CD14-positive monocyte (primary cell): ENCODE data around the gene TBC1D7. TPM values are rescaled to one million over a fixed set of nuclear protein-coding genes. Genes with fewer than 3 reads are reported as not detected.

Experiments
- DNase-seq, 3 donors: peaks; one replicate each; pipeline ENCODE4 v3.0.0-alpha.2; 2011 to 2022
- H2AFZ ChIP-seq: 2 replicates; pipeline ENCODE4 v1.6.0; 2012; ENCODE audit warnings: mild to moderate bottlenecking, low read depth, low read length, inconsistent platforms; ENCODE audit not compliant: insufficient read depth, poor library complexity, severe bottlenecking
- H3K27ac ChIP-seq, 2 donors: 1 replicate in 1 of 2; 2 replicates in 1 of 2; pipeline ENCODE4 v1.5.1; 2012 to 2013; ENCODE audit warnings: low read length in 2 of 2, control low read depth in 1 of 2, inconsistent platforms in 1 of 2, low read depth in 1 of 2, mild to moderate bottlenecking in 1 of 2
- H3K27me3 ChIP-seq, 2 donors: one replicate each; pipeline versions ENCODE4 v1.6.0 to v1.6.1; 2011 to 2013; ENCODE audit warnings: low read length in 2 of 2; ENCODE audit not compliant: control insufficient read depth in 2 of 2, insufficient read depth in 2 of 2
- H3K36me3 ChIP-seq, 2 donors: replicated peaks in 1 of 2; 1 replicate in 1 of 2; 2 replicates in 1 of 2; pipeline versions ENCODE4 v1.5.1 to v1.6.1; 2012 to 2013; ENCODE audit warnings: low read length in 2 of 2, control low read depth in 1 of 2, inconsistent platforms in 1 of 2, mild to moderate bottlenecking in 1 of 2; ENCODE audit not compliant: insufficient read depth in 2 of 2, control insufficient read depth in 1 of 2
- H3K4me1 ChIP-seq, 2 donors: 1 replicate in 1 of 2; 2 replicates in 1 of 2; pipeline versions ENCODE4 v1.5.1 to v1.6.1; 2012 to 2013; ENCODE audit warnings: low read length in 2 of 2, control low read depth in 1 of 2, inconsistent platforms in 1 of 2, mild to moderate bottlenecking in 1 of 2, moderate library complexity in 1 of 2; ENCODE audit not compliant: insufficient read depth in 2 of 2, control insufficient read depth in 1 of 2
- H3K4me2 ChIP-seq: replicated peaks from 2 replicates; pipeline ENCODE3; 2012; ENCODE audit warnings: low read length, moderate library complexity, mild to moderate bottlenecking; ENCODE audit not compliant: poor library complexity, severe bottlenecking; ENCODE audit errors: extremely low read depth
- H3K4me3 ChIP-seq, 3 experiments: fragments of 200-600 bp in 1 of 3; sonication (generic) in 1 of 3; replicated peaks in 1 of 3; 1 replicate in 2 of 3; 2 replicates in 1 of 3; pipeline ENCODE4 v1.5.1; 2011 to 2013; ENCODE audit warnings: low read length in 3 of 3, mild to moderate bottlenecking in 3 of 3, control low read depth in 2 of 3, low read depth in 2 of 3, inconsistent platforms in 1 of 3, moderate library complexity in 1 of 3
- H3K79me2 ChIP-seq: 2 replicates; pipeline ENCODE4 v1.6.0; 2012; ENCODE audit warnings: mild to moderate bottlenecking, control low read depth, inconsistent platforms, low read length, moderate library complexity; ENCODE audit not compliant: insufficient read depth
- H3K9ac ChIP-seq: 2 replicates; pipeline ENCODE4 v1.6.0; 2017; ENCODE audit warnings: low read length, mild to moderate bottlenecking; ENCODE audit not compliant: insufficient read depth, poor library complexity, severe bottlenecking
- H3K9me3 ChIP-seq, 2 donors: replicated peaks in 1 of 2; 1 replicate in 1 of 2; 2 replicates in 1 of 2; pipeline versions ENCODE4 v1.5.1 to v1.6.1; 2012 to 2013; ENCODE audit warnings: low read length in 2 of 2, control low read depth in 1 of 2; ENCODE audit not compliant: control insufficient read depth in 1 of 2, insufficient read depth in 1 of 2
- H4K20me1 ChIP-seq: 2 replicates; pipeline ENCODE4 v1.6.0; 2012; ENCODE audit warnings: mild to moderate bottlenecking, low read length, control low read depth, moderate library complexity; ENCODE audit not compliant: insufficient read depth
- H3K27ac Mint-ChIP-seq, 7 donors: one replicate each; pipeline ENCODE4 v1.8.0; 2020; ENCODE audit warnings: mild to moderate bottlenecking in 7 of 7, mixed read lengths in 7 of 7, moderate library complexity in 6 of 7, inconsistent platforms in 2 of 7
- H3K27me3 Mint-ChIP-seq, 3 donors: one replicate each; pipeline ENCODE4 v1.8.0; 2021 to 2022; ENCODE audit warnings: low read depth in 3 of 3, mild to moderate bottlenecking in 3 of 3, mixed read lengths in 3 of 3, moderate library complexity in 3 of 3, inconsistent platforms in 1 of 3
- H3K36me3 Mint-ChIP-seq, 2 donors: one replicate each; pipeline ENCODE4 v1.8.0; 2020; ENCODE audit warnings: mixed read lengths in 2 of 2, inconsistent platforms in 1 of 2, mild to moderate bottlenecking in 1 of 2
- H3K4me1 Mint-ChIP-seq: one replicate; pipeline ENCODE4 v1.8.0; 2020; ENCODE audit warnings: mild to moderate bottlenecking, mixed read lengths
- H3K4me3 Mint-ChIP-seq, 2 donors: one replicate each; pipeline ENCODE4 v1.8.0; 2020; ENCODE audit warnings: mild to moderate bottlenecking in 2 of 2, mixed read lengths in 2 of 2, moderate library complexity in 1 of 2
- H3K9me3 Mint-ChIP-seq, 7 donors: one replicate each; pipeline ENCODE4 v1.8.0; 2020 to 2022; ENCODE audit warnings: mixed read lengths in 7 of 7, mild to moderate bottlenecking in 6 of 7, moderate library complexity in 6 of 7, inconsistent platforms in 2 of 7
- CTCF ChIP-seq: fragments of 200-600 bp; IDR thresholded peaks from one replicate; pipeline ENCODE4 v1.8.0; 2022; ENCODE audit warnings: antibody characterized with exemption, mild to moderate bottlenecking
- WGBS: methylation state at CpG from one replicate; pipeline ENCODE4 v1.1.5; 2013; ENCODE audit warnings: missing lambda C conversion rate; ENCODE audit not compliant: insufficient coverage; 5-methylcytosine and 5-hydroxymethylcytosine counted together
- intact Hi-C, 2 donors: fragments of 100-400 bp; cut with micrococcal nuclease; formaldehyde crosslinking; loops; one replicate each; pipeline versions ENCODE4 v1.15.0 to v1.15.1; 2023
- polyA plus RNA-seq, 3 donors: library from polyadenylated mRNA; depleted of rRNA in 1 of 3; unstranded in 2 of 3; stranded (reverse) in 1 of 3; fragments of 300-500 nt in 2 of 3; fragments of >200 nt in 1 of 3; fragmentation: Illumina TruSeq in 2 of 3; gene quantifications; 1 replicate in 2 of 3; 2 replicates in 1 of 3; pipeline ENCODE4 v1.2.3, GENCODE V29; 2012 to 2021

The TBC1D7 gene
- polyA plus RNA-seq, 3 donors, result 12.2 to 34.3 (median 34.3) TPM

DNA sequence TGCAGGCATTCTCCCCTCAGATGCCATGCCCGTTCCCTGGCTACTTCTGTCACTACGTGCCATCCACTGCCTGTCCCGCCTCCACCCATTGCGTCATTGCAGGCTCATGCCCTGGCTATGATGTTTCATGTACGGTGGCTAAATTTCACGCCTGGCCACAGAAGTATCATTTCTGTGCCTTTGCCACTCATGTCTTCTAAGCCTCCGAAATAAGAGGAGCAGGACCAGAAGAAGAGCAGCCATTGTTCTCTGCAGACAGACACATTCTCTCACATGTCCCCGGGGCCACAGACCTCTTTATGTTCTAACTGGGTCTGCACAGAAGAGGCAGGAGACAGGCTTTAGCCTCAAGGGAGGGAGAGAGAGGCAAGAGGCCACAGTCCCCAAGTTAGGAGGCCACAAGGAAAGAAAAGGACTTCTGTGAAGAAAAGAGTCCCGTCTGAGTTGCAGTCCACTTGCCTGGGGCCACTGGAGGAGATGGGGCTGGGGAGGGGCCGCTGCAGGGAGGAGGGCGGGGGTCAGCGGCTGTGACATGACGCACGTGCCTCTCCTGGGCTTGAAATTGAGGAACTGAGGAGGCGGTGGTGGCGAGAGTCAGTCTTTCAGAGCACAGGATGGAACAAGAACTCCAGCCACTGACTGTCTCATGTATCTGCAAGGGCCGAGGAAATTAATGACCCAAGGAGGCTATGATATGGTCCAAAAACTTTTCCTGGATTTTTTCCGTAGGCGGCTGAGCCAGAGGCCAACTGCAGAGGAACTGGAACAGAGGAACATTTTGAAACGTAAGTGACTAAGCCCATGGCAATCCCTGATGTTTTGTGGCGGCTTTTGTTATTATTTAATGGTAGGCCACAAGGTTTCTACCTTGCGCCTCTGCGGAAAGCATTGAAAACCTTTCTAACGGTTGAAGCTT, 55.9 kb downstream of the TBC1D7 start:
- peaks cover 64 to 73% of the 10 kb centered on the region in 2 donors for H3K4me1 ChIP-seq
- whole genome bisulfite sequencing, result 2% methylated on average over 19 of the region's 24 CpGs
- no peak for TF ChIP-seq CTCF
- H3K27ac ChIP-seq, result peak overlapping the region; percentile 84 to 92
- no peaks in the 10 kb centered on the region for H3K27me3 ChIP-seq
- H4K20me1 ChIP-seq, result no peaks in the 10 kb centered on the region
- H3K36me3 ChIP-seq, result peaks cover 2 to 5% of the 10 kb centered on the region in 2 donors
- Mint-ChIP-seq H3K9me3 (peaks cover 0 to 2% (median 0%) of the 10 kb centered on the region in 7 donors), H3K4me1 (peaks cover 71% of the 10 kb centered on the region), H3K27ac (peak overlapping the region; percentile 97 to 99 (median 99)), H3K4me3 (peak overlapping the region; percentile 93 to 94), H3K36me3 (peaks cover 8 to 11% of the 10 kb centered on the region in 2 donors), H3K27me3 (peaks cover 0 to 2% (median 0%) of the 10 kb centered on the region in 3 donors)
- DNase-seq, result peak; percentile 88 to 96 (median 95)
- H3K79me2 ChIP-seq, result peaks cover 51% of the 10 kb centered on the region
- peak overlapping the region; percentile 25 for H2AFZ ChIP-seq
- intact Hi-C loops, result loop anchor here (2.0 to 5.0 kb wide), 2 partner anchors 30 to 55 kb away; partner anchors contain the start of gene TBC1D7 (in 1 of the 2)
- peak overlapping the region; percentile 86 for H3K4me2 ChIP-seq
- H3K9me3 ChIP-seq, result no peaks in the 10 kb centered on the region
- H3K9ac ChIP-seq, result peak overlapping the region; percentile 76
- peak overlapping the region; percentile 46 to 100 (median 74) for H3K4me3 ChIP-seq

- Histone ChIP-seq H2AFZ (no peak overlapping the region), H3K4me1 (peaks cover 49 to 56% of the 10 kb centered on the region in 2 donors), H3K4me3 (no peak overlapping the region), H3K9ac (no peak overlapping the region), H3K4me2 (no peak overlapping the region), H3K36me3 (no peaks in the 10 kb centered on the region), H3K9me3 (no peaks in the 10 kb centered on the region), H3K27ac (no peak overlapping the region), H4K20me1 (no peaks in the 10 kb centered on the region), H3K79me2 (peaks cover 19% of the 10 kb centered on the region), H3K27me3 (no peaks in the 10 kb centered on the region)
- peaks cover 0 to 2% (median 0%) of the 10 kb centered on the region in 3 donors for H3K27me3 Mint-ChIP-seq
- 0% methylated on average over 1 of the region's 8 CpGs for WGBS
- DNase-seq, result peak in 1 of 3 donors; percentile 27
- intact Hi-C loops, result loop anchor here in 1 of 2 donors (5.0 kb wide), 1 partner anchor 72 kb away; no protein-coding TSS in a partner anchor
- H3K4me1 Mint-ChIP-seq, result peaks cover 55% of the 10 kb centered on the region
- peak overlapping the region in 1 of 2 donors; percentile 15 for H3K4me3 Mint-ChIP-seq
- peaks cover 9 to 14% of the 10 kb centered on the region in 2 donors for H3K36me3 Mint-ChIP-seq
- peaks cover 0 to 5% (median 3%) of the 10 kb centered on the region in 7 donors for H3K9me3 Mint-ChIP-seq
- H3K27ac Mint-ChIP-seq, result peak overlapping the region in 3 of 7 donors; percentile 20 to 60 (median 29)
- TF ChIP-seq CTCF, result no peak
These were observed 59.3 kb downstream of the TBC1D7 start for GRCh38 chr6:13268913-13269518.
